Measurements from ENCODE around the gene CP.

- TF ChIP-seq, protein P1, sequence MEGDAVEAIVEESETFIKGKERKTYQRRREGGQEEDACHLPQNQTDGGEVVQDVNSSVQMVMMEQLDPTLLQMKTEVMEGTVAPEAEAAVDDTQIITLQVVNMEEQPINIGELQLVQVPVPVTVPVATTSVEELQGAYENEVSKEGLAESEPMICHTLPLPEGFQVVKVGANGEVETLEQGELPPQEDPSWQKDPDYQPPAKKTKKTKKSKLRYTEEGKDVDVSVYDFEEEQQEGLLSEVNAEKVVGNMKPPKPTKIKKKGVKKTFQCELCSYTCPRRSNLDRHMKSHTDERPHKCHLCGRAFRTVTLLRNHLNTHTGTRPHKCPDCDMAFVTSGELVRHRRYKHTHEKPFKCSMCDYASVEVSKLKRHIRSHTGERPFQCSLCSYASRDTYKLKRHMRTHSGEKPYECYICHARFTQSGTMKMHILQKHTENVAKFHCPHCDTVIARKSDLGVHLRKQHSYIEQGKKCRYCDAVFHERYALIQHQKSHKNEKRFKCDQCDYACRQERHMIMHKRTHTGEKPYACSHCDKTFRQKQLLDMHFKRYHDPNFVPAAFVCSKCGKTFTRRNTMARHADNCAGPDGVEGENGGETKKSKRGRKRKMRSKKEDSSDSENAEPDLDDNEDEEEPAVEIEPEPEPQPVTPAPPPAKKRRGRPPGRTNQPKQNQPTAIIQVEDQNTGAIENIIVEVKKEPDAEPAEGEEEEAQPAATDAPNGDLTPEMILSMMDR (IDR thresholded peaks at IDR 0.05), result peak in 3 of 5 experiments; percentile 13 to 53 (median 45)
- TF ChIP-seq EP300 (IDR thresholded peaks at IDR 0.05) (peak; percentile 67 to 99), POLR2A (IDR thresholded peaks at IDR 0.05) (peak; percentile 96 to 99)
These were observed 92.1 kb downstream of the CP start, which contains the start of gene HPS3 for GRCh38 chr3:149129326-149130205.
